Natural killer cell (primary cell): ENCODE results near the gene THY1. TPM values are rescaled to one million over a fixed set of nuclear protein-coding genes. Genes with fewer than 3 reads are reported as not detected.

Experiments
- ATAC-seq, 3 donors: fragments of 150-1000 bp in 2 of 3; fragments of 200-7000 bp in 1 of 3; cut with Tn5 transposase; 1 replicate in 1 of 3; 2 replicates in 2 of 3; pipeline ENCODE4 v1.10.0; 2021; ENCODE audit warnings: mild to moderate bottlenecking in 2 of 3, moderate library complexity in 2 of 3
- DNase-seq, 2 donors: peaks; one replicate each; pipeline versions ENCODE4 v3.0.0 to v3.0.0-alpha.2; 2013 to 2021; ENCODE audit warnings: mixed read lengths in 1 of 2
- H3K27ac ChIP-seq: one replicate; pipeline ENCODE4 v1.5.1; 2013; ENCODE audit warnings: mild to moderate bottlenecking, low read length
- H3K27me3 ChIP-seq: one replicate; pipeline ENCODE4 v1.6.1; 2013; ENCODE audit warnings: low read length; ENCODE audit not compliant: control insufficient read depth, insufficient read depth
- H3K36me3 ChIP-seq: one replicate; pipeline ENCODE4 v1.6.1; 2013; ENCODE audit warnings: low read length; ENCODE audit not compliant: control insufficient read depth, insufficient read depth
- H3K4me1 ChIP-seq: one replicate; pipeline ENCODE4 v1.6.1; 2013; ENCODE audit warnings: low read length; ENCODE audit not compliant: control insufficient read depth, insufficient read depth
- H3K4me3 ChIP-seq: one replicate; pipeline ENCODE4 v1.5.1; 2013; ENCODE audit warnings: low read length
- H3K9me3 ChIP-seq: one replicate; pipeline ENCODE4 v1.6.1; 2013; ENCODE audit warnings: low read length; ENCODE audit not compliant: control insufficient read depth, insufficient read depth
- H3K27ac Mint-ChIP-seq, 2 donors: one replicate each; pipeline ENCODE4 v1.8.0; 2022; ENCODE audit warnings: mild to moderate bottlenecking in 2 of 2, mixed read lengths in 2 of 2, moderate library complexity in 1 of 2
- H3K27me3 Mint-ChIP-seq, 2 donors: one replicate each; pipeline ENCODE4 v1.8.0; 2022; ENCODE audit warnings: low read depth in 2 of 2, mixed read lengths in 2 of 2
- H3K36me3 Mint-ChIP-seq: one replicate; pipeline ENCODE4 v1.8.0; 2022; ENCODE audit warnings: mixed read lengths
- H3K4me1 Mint-ChIP-seq, 2 donors: one replicate each; pipeline ENCODE4 v1.8.0; 2022; ENCODE audit warnings: mixed read lengths in 2 of 2
- H3K4me3 Mint-ChIP-seq: one replicate; pipeline ENCODE4 v1.8.0; 2022; ENCODE audit warnings: mild to moderate bottlenecking, moderate library complexity, mixed read lengths
- H3K9me3 Mint-ChIP-seq, 2 donors: one replicate each; pipeline ENCODE4 v1.8.0; 2022; ENCODE audit warnings: mixed read lengths in 2 of 2
- CTCF ChIP-seq: fragments of 200-600 bp; IDR thresholded peaks from one replicate; pipeline ENCODE4 v1.8.0; 2022; ENCODE audit warnings: antibody characterized with exemption
- WGBS: methylation state at CpG from one replicate; pipeline ENCODE4 v1.1.7; 2013; ENCODE audit warnings: missing lambda C conversion rate; ENCODE audit not compliant: insufficient coverage; 5-methylcytosine and 5-hydroxymethylcytosine counted together
- intact Hi-C: fragments of 100-400 bp; cut with micrococcal nuclease; formaldehyde crosslinking; loops from one replicate; pipeline ENCODE4 v1.14.2; 2022
- total RNA-seq, 4 donors: library from RNA; stranded (reverse); fragments of 120-200 nt in 1 of 4; gene quantifications; one replicate each; pipeline versions ENCODE4 v1.2.3 to v1.2.4, GENCODE V29; 2013 to 2022

Gene THY1
- total RNA-seq, 3 donors from 2014 or later (not counting 1 experiment from before 2014, with no cell fraction given): not detected

- no peak for TF ChIP-seq CTCF
- peaks cover 5% of the 10 kb centered on the region for H3K27me3 ChIP-seq
- H3K36me3 ChIP-seq: no peaks in the 10 kb centered on the region
- Mint-ChIP-seq H3K36me3 (peaks cover 32% of the 10 kb centered on the region), H3K4me3 (no peak overlapping the region), H3K27me3 (peaks cover 29 to 59% of the 10 kb centered on the region in 2 donors), H3K27ac (no peak overlapping the region), H3K9me3 (peaks cover 6 to 16% of the 10 kb centered on the region in 2 donors), H3K4me1 (no peaks in the 10 kb centered on the region)
- H3K4me1 ChIP-seq: no peaks in the 10 kb centered on the region
- DNase-seq: no peak
- intact Hi-C loops: no loop called here
- no peak for ATAC-seq
- H3K9me3 ChIP-seq: peaks cover 3% of the 10 kb centered on the region
- no peak overlapping the region for H3K4me3 ChIP-seq
- H3K27ac ChIP-seq: no peak overlapping the region
These were observed 25.2 kb downstream of the THY1 start for GRCh38 chr11:119397740-119398139.

GRCh38 chr11:119396835-119397234 is 26.1 kb downstream of the THY1 start:
- ATAC-seq (no peak), DNase-seq (no peak)
- Mint-ChIP-seq H3K4me1 (no peaks in the 10 kb centered on the region), H3K9me3 (peaks cover 6 to 16% of the 10 kb centered on the region in 2 donors), H3K27me3 (peaks cover 26 to 55% of the 10 kb centered on the region in 2 donors), H3K36me3 (peaks cover 32% of the 10 kb centered on the region), H3K27ac (no peak overlapping the region), H3K4me3 (no peak overlapping the region)
- no peak overlapping the region for H3K27ac ChIP-seq
- TF ChIP-seq CTCF: no peak
- intact Hi-C loops: no loop called here
- peaks cover 5% of the 10 kb centered on the region for H3K27me3 ChIP-seq
- WGBS: 100% methylated on average over 1 of the region's 1 CpG
- H3K9me3 ChIP-seq: peaks cover 3% of the 10 kb centered on the region
- H3K36me3 ChIP-seq: no peaks in the 10 kb centered on the region
- no peaks in the 10 kb centered on the region for H3K4me1 ChIP-seq
- H3K4me3 ChIP-seq: no peak overlapping the region

- DNase-seq (no peak), ATAC-seq (no peak)
- H3K27ac Mint-ChIP-seq: no peak overlapping the region
- Histone ChIP-seq H3K36me3 (no peaks in the 10 kb centered on the region), H3K9me3 (no peaks in the 10 kb centered on the region), H3K4me3 (no peak overlapping the region), H3K27me3 (no peaks in the 10 kb centered on the region), H3K4me1 (no peaks in the 10 kb centered on the region), H3K27ac (no peak overlapping the region)
- WGBS: 91% methylated on average over 7 of the region's 7 CpGs
- no peaks in the 10 kb centered on the region for H3K4me1 Mint-ChIP-seq
- peaks cover 14 to 34% of the 10 kb centered on the region in 2 donors for H3K27me3 Mint-ChIP-seq
- H3K9me3 Mint-ChIP-seq: no peaks in the 10 kb centered on the region
- intact Hi-C loops: no loop called here
- no peak overlapping the region for H3K4me3 Mint-ChIP-seq
- H3K36me3 Mint-ChIP-seq: no peaks in the 10 kb centered on the region
- TF ChIP-seq CTCF: no peak
These were observed 31.7 kb downstream of the THY1 start for GRCh38 chr11:119391275-119391674.

GRCh38 chr11:119389611-119390254 is 33.2 kb downstream of the THY1 start:
- Mint-ChIP-seq H3K4me1 (no peaks in the 10 kb centered on the region), H3K27ac (no peak overlapping the region), H3K36me3 (no peaks in the 10 kb centered on the region), H3K27me3 (peaks cover 10 to 34% of the 10 kb centered on the region in 2 donors), H3K9me3 (no peaks in the 10 kb centered on the region), H3K4me3 (no peak overlapping the region)
- ATAC-seq: peak in 2 of 3 donors; percentile 44 to 52
- H3K36me3 ChIP-seq: no peaks in the 10 kb centered on the region
- H3K9me3 ChIP-seq: no peaks in the 10 kb centered on the region
- intact Hi-C loops: no loop called here
- H3K27me3 ChIP-seq: no peaks in the 10 kb centered on the region
- peak in 1 of 2 donors; percentile 50 for DNase-seq
- WGBS: 85% methylated on average over 5 of the region's 5 CpGs
- TF ChIP-seq CTCF: peak; percentile 33
- H3K4me1 ChIP-seq: no peaks in the 10 kb centered on the region
- H3K4me3 ChIP-seq: no peak overlapping the region
- H3K27ac ChIP-seq: no peak overlapping the region
